Right renal pelvis (tissue), 4 donors: ENCODE measurements around the gene MAML2. TPM values are rescaled to one million over a fixed set of nuclear protein-coding genes. Genes with fewer than 3 reads are reported as not detected.
A peak's percentile ranks its signal among the peaks of the same experiment; 100 is the strongest.

Experiments
- DNase-seq, 4 donors: peaks; one replicate each; pipeline ENCODE4 v3.0.0-alpha.2; 2013; ENCODE audit warnings: low read depth in 4 of 4, low spot score in 3 of 4, missing footprints in 1 of 4
- polyA plus RNA-seq, 4 donors: library from polyadenylated mRNA; unstranded; fragments of 120-200 nt; gene quantifications; one replicate each; pipeline ENCODE4 v1.2.1, GENCODE V29; 2013; ENCODE audit not compliant: insufficient read length in 4 of 4

MAML2 gene
- polyA plus RNA-seq, 4 donors, result 28.0 to 34.9 (median 33.1) TPM

DNA sequence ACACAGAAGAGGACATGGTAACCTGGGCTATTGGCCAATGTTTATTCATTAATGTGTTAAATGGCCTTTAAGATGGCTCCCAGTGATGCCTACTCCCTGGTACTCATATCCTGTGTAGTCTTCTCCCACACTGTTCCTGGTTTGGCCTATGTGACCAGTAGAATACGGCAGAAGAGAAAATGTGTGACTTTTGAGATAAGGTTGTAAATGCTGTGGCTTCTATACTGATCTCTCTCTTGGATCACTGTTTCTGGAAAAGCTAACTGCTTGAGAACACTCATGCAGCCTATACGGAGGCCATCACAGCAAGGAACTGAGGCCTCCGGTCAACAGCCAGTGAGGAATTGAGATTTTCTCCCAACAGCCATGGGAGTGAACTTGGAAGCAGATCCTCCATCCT lies 24.1 kb downstream of the MAML2 start:
- no peak for DNase-seq

DNA sequence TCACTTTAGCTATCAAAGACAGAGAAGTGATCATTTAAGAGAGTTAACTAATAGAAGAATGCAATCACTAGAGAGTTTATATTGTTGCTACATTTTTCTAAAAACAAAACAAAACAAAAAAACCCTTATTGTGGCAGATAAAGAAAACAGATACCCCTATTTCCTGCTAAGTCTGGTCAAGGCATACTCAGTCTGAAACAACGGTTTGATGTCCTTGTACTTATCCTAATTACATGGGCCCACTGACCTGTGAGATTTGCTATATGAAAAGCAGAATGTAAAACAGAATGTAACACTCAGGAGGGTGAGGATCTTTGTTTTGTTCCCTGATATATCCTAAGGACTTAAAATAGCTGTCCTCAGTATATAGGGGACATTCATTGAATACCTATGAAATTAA lies 24.6 kb downstream of the MAML2 start:
- DNase-seq, result no peak

DNA sequence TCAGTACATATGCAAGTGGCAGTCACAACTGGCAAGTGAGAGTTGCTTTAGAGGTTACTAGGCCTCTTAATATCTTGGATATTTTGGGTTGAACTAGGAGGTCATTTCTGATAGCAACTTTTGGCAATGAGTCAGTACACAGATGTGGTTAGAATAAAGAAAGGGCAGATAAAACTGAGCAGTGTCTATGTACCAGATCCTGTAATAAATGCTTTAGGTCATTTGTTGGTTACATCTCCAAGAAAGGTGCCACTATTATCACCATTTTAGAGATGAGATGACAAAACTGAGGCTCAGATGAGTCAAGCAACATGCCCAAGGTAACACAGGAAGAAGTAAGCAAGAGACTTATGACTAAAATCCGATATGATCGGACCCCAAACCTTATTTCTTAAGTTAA lies 25.0 kb downstream of the MAML2 start:
- DNase-seq, result no peak

DNA sequence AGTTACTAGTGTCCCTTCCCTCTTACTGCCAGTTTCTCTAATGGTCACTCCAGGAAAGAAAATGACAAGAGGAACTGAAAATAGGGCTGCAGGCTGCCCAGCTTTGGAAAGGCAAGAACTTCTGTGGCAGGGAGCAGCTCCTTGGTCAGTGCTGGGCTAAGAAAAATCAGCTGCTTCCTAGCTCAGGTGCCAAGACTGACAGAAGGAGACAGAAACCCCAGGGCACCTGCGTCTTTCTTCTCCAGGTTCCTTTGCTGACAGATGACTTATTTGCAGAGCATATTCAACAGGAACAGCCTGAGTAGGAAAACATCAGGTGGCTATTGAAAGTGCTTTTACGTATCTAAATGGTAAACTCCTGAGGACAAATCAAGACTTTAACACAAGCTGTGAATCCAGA lies 25.4 kb downstream of the MAML2 start:
- DNase-seq, result no peak

DNA sequence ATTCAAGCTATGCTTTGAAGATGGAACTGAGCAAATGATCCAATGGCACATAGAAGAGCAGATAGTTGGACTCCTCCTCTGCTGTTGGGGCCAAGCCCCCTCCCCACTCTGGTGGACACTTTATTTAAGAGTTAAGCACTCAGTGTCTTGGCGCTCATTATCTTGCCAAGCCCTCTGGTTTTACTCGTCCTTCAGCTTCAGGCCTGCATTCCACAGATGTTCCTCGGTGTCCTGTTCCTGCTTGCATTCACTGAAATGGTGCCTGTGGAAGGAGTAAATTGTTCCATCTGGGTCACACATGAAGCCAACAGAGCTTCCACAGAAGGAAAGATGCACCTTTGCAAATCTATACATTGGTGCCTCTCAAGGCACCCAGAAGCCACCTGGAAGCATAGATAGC lies 26.1 kb downstream of the MAML2 start:
- DNase-seq, result no peak

DNA sequence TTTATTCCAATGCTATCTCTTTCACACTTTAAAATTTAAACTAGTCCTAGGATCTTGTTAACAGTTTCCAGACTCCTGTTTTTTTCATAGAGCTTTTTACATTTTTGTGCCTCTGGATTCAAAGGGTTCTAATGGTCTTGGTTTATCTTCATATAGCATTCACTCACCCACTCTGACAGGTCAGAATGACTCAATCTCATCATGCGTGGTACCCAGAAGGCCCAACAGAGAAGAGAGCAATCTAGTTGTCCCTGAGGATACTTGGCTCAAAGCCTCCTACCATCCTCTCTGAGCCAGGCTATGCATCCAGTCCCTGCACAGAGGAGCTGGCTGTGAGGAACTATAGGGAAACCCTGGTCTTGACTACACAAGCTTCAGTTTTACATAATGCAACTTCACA lies 27.5 kb downstream of the MAML2 start:
- no peak for DNase-seq

DNA sequence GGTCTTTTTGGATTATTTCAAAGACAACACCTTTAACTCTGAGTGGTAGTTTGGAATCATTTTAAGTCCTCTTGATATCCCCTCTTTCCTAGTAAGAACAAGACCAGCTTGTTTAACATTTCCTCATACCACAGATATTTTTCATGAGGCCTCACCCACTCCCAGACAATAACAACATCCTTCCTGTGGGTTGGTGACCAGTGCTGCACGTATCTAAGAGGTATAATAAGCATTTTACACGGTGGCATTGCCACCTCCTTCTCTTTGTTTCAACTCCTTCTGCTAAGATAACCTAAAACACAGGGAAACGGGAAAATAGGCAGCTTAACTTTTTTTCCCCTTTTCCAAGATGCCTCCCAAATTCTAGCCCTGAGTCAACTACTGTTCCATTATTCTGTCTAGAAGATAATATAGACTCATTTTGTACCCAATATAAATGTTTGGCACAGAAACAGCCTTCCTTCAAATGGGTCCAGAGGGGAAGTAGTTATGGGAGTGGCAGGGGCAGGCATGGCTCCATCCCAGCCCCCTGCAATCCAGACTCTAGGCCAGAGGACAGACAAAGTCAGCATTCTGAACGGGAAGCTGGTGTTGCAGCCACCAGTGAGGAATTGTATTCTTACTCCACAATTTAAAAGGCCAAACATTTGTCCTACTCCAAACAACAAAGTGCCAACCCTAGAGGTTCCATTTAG lies 28.5 kb downstream of the MAML2 start:
- no peak for DNase-seq

DNA sequence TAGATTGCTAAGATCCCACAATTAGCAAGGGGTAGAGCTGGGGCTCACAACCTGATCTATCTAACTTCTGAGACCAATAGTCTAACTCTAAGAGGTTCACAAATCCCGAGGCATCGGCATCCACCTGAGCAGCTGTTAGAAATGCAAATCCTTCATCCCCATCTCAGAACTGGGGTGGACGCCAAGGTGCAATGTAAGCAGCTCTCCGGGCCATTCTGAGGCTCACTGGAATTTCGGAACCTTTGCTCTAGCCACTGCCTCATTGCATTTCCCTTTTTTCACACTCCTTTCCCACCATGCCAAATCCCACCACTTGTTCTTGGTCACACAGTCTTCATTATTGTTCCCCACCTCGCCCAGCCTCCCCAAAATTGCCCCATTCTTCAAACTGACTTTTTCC lies 29.8 kb downstream of the MAML2 start:
- no peak for DNase-seq

DNA sequence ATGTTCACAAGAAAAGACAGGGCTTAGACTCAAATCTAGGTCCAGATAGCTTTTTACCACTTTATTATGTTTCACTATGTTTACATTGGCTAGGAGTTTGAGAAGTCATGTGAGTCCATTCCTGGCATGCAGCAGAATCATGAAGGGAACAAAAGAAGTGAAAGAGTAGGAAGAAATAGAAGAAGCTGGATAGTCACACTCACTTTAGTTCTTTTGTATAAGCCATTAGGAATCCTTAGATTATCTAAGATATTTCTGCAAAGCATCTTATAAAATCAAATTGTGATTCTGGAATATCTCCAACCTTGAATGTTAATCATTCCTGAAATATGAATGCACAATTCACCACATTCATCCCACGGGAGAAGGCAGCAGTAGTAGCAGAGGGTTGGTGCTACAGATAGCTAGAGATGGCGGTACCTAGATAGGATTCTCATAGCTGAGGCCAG lies 31.9 kb downstream of the MAML2 start:
- no peak for DNase-seq

DNA sequence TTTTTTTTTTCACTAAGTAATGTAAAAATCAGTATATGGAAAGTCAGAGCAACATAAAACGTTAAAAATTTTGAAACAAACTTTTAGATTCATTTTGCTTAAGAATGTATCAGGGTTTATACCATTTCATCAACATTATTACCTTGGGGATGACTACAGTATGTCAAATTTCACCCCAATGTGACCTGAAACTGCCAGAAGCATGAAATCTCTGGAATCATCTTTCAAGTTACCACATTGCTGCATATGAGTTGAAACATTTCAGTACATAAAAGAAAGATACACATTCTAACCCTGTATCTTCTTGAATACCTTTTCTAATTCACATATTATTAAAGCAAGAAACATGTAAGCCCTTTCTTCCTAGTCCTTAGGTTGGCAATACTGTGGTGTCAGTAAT lies 32.8 kb downstream of the MAML2 start:
- DNase-seq, result no peak

DNA sequence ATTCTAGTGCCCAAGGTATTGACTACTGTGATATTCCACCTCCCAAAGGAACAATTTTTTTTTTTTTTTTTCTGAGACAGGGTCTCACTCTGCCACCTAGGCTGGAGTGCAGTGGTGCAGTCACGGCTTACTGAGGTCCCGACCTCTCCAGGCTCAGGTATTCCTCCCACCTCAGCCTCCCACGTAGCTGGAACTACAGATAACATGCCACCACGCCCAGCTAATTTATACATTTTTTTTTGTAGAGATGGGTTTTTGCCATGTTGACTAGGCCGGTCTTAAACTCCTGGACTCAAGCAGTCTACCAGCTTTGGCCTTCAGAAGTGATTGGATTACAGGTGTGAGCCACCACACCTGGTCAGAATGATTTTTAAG lies 33.4 kb downstream of the MAML2 start:
- DNase-seq, result no peak

DNA sequence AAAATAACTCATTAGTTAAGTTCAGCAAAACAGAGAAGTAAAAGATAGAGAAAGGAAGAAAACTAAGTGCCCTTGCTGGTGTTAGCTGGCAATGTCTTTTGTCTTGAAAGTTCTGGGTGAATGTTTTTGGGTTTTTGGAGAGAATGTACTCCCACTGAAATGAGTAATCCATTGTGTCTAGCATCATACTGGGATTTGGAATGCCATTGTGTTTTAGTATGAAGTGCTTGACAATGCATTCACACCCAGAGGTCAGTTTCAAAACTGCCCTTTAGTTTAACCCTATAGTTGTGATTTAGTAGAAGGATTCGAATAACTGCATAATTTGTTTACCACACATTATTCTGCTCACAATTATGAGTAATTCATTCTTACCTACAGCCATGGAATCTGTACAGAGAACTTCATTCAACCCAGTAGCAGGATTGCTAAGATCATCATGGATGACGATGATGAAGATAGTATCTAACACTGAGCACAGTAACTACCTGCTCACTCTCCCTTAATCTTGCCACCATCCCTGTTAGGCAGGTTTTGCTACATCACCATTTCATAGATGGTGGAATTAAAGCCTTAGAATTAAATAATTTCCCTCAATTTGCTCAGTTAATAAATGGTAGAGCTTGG lies 33.9 kb downstream of the MAML2 start:
- DNase-seq, result no peak

DNA sequence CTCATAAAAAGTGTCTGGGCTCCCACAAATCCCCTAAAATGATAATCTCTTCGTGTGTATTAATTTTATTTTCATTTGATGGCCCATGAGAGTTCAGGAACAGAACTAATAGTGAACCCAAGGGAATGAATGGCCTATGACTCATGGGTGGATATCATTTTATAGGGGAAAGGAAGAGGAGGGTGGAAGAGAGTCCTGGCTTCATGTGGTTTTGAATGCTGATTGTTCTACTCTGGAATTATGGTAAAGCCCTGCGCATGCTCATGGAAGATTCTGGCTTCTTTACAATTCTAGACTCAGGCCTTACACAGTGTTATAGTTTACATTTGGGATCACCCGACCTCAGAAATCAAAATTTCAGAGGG lies 35.2 kb downstream of the MAML2 start:
- no peak for DNase-seq

DNA sequence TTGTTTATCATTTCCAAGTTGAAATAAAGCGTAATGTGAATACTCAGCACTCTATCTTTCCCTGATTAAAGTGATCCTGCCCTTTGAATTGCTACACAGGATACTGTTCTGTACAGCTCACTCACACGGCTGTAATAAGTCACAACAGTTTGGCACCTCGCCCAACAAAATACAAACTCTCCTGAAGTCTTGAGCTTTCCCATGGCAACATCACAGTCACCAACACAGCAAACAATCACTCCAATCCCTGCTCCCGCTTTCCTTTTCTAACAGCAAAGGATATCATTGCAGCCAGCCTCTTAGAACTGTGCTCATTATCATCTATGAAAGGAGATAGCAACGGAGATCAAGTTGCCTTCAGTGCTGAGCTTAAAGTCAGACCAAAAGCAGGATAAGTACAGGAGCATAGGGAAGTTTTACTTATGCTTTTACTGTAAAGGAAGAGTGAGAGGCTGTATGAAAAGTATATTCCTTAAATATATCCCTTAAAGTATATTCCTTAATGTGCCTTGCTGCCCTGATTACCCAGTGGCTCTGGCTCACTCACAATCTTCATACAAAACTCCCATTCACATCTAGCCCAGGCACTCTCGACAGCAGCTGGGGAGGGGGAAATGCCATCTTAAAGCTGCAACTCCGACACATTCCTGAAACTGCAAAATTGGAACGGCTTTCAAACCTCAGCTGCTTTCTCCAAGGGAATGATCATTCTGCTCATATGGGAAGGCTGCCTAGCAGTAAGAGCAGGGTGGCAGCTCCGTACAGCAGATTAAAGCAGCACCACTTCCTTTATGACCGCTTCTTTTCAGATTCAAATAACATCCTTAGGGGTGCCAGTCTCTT lies 35.8 kb downstream of the MAML2 start:
- DNase-seq, result peak; percentile 95 to 99 (median 98)

DNA sequence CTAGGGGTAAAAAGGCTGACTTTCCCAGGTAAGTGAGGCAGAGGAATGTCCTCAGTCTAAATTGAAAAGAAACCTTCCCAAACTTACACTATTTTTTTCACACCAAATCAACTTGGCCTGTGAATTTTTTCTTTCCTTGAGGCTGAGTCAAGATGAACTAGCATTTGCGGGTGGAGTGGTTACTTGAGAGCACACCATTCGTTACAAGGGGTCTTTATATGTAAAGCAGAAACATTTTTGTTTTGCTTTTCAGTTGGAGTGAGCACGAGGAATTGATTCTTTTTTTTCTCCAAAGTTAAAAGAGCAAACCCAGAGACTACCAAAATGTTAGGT lies 36.4 kb downstream of the MAML2 start:
- DNase-seq, result no peak

DNA sequence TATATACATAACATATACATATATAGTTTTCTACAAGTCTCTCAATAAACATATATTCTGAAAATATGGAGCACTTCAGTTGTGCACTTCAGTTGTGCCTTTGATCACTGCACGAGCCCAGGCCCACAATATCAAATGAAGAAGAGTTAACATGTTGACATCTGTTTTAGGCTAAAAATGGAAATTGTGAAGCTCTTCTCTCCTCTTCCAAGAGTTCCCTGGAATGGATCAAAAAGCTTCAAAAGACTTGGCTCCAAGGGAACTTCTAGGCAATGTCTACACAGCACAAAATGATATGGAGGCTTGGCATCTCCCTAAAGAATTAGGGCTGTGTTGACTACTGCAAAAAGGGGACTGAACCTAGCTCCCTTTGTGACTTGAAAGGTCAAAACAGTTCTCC lies 36.9 kb downstream of the MAML2 start:
- DNase-seq, result no peak

DNA sequence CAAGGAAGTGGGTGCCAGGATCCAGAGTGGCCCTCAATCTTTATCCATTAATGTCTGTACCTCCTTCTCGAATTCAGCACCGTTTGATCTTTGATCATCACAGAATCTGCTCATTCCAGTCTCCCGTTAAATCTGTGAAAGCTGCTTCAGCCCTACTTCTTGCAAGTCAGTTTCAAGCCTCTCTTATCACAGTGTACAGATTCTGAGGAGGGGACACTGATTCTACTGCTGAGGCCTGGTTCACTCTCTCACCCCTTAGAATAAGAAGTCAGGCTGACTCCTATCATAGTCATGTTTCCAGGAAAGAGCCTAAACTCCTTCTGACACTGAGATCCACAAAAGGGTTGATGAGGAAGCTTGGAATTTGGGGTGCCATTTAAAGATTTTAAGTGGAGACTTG lies 39.0 kb downstream of the MAML2 start:
- no peak for DNase-seq

DNA sequence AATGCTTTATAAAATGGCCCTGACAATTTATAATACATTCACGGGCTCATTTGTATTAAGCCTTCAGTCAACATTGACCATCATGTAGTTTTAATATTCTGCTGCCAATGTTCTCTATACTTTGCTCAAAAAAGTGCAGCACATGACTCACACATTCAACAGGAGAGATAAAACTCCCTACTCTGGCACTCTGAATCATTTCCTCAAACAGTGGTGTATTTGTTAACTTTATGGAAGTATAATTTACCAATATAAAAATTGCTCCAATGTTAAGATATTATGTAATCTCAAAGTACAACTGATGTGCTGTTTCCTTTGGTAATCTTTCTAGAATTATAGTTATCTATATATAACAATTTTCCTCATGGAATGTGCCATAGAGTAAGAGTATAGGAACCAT lies 39.9 kb downstream of the MAML2 start:
- DNase-seq, result no peak

DNA sequence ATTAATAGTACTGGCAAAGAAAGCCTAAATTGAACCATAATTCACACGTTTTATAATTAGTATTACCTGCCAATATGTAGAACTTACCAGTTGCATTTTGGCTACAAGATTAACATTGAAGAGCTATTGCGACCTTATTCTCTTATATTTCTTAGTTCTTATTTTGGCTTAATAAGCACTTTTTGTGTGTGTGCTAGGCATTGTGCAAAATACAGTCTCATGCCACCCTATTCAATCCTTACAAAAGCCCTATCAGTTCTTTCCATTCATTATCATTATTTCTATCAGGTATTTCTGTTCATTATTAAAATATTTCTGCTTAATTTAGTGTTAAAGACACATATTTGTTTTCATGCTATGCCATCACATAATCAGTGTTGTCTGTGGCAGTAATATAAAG lies 41.2 kb downstream of the MAML2 start:
- DNase-seq, result no peak

DNA sequence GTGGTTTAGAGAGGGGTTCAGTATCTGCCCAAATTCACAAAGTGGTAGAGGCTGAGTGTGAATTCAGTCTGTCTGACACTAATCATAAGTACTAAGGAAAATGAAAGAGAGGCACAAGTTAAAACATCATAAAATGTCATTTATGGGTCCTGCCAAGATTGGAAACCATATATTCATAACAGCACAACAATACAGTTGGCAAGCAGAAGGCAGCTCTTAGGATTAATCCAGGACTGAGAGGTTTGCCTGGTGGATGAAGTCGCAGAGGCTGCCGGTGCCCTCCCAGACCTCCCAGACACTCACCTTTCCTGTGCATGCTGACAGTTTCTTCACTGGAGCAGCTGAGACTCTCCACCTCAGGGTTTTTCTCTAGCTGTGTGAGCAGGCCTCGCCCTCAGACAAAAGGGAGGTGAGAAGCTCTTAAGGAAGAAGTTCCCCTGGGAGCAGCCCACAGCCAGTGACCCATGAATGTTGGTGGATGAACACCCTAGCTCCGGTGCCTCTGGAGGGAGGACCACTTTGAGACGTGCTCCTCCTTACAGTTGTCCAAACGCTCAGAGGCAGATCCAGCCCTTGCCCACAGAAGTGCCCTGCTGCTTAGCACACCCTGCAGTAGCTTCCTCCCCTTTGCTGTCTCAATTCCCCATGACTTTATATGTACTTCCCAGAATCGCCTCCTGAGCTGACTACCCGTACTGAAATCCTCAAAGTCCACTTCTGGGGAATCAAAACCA lies 43.7 kb downstream of the MAML2 start:
- no peak for DNase-seq

DNA sequence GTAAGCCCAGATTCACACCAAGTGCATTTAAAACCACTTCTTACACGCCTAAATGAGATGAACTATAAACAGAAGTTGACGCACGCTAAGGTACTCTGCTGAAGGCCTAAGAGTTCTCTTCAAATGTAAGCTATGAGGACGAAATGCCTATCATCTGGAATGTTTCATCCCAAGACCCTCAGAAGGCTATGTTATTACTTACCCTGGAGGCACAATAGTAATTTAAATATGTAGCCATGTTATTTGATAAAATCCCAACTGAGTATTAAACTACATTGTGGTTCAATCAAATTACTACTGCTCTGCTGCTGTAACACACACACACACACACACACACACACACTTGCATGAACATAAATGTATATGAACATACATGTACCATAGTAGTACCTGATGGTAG lies 47.6 kb downstream of the MAML2 start:
- DNase-seq, result no peak
